Loucy (cell line): Measurements from ENCODE around the gene KRT86.

Source experiments
- H2AFZ ChIP-seq: fragments of 200-600 bp; sonication (generic); 2 replicates; pipeline ENCODE4 v1.6.0; 2016; ENCODE audit warnings: antibody characterized with exemption, mild to moderate bottlenecking, low read length, moderate library complexity
- H3F3A ChIP-seq: fragments of 200-600 bp; 2 replicates; pipeline ENCODE4 v1.6.0; 2016; ENCODE audit warnings: antibody characterized with exemption, low read depth, mild to moderate bottlenecking
- H3K27me3 ChIP-seq: fragments of 200-600 bp; sonication (generic); 2 replicates; pipeline ENCODE4 v1.6.1; 2014; ENCODE audit warnings: low read length, mild to moderate bottlenecking; ENCODE audit not compliant: insufficient read depth, poor library complexity, severe bottlenecking
- H3K36me3 ChIP-seq: fragments of 200-600 bp; sonication (generic); 2 replicates; pipeline ENCODE4 v1.6.1; 2016; ENCODE audit warnings: low read length; ENCODE audit not compliant: insufficient read depth
- H3K4me1 ChIP-seq: fragments of 200-600 bp; sonication (generic); 2 replicates; pipeline ENCODE4 v1.5.1; 2014; ENCODE audit warnings: low read length, mild to moderate bottlenecking; ENCODE audit not compliant: insufficient read depth, poor library complexity, severe bottlenecking
- H3K4me2 ChIP-seq: fragments of 200-600 bp; sonication (generic); 2 replicates; pipeline ENCODE4 v1.6.0; 2014; ENCODE audit warnings: antibody characterized with exemption, low read length, low read depth, mild to moderate bottlenecking; ENCODE audit not compliant: poor library complexity, severe bottlenecking
- H3K4me3 ChIP-seq: fragments of 200-600 bp; sonication (generic); 2 replicates; pipeline ENCODE4 v1.5.1; 2014; ENCODE audit warnings: low read length, mild to moderate bottlenecking, mixed read lengths; ENCODE audit not compliant: poor library complexity, severe bottlenecking
- H3K79me2 ChIP-seq: fragments of 200-600 bp; sonication (generic); 2 replicates; pipeline ENCODE4 v1.6.1; 2014; ENCODE audit warnings: low read length; ENCODE audit not compliant: insufficient read depth
- H3K9ac ChIP-seq: fragments of 200-600 bp; sonication (generic); 2 replicates; pipeline ENCODE4 v1.6.0; 2014; ENCODE audit warnings: mild to moderate bottlenecking, low read depth, low read length, moderate library complexity; ENCODE audit not compliant: poor library complexity, severe bottlenecking
- H3K9me2 ChIP-seq: fragments of 200-600 bp; sonication (generic); replicated peaks from 2 replicates; pipeline ENCODE4 v1.6.1; 2016; ENCODE audit warnings: low read depth, low read length, mixed read lengths
- H3K9me3 ChIP-seq: fragments of 200-600 bp; sonication (generic); 2 replicates; pipeline ENCODE4 v1.6.1; 2014; ENCODE audit warnings: mild to moderate bottlenecking, antibody characterized with exemption, low read length, low read depth; ENCODE audit not compliant: insufficient read depth
- H4K20me1 ChIP-seq: fragments of 200-600 bp; sonication (generic); 2 replicates; pipeline ENCODE4 v1.6.0; 2014; ENCODE audit warnings: antibody characterized with exemption, low read length, mild to moderate bottlenecking; ENCODE audit not compliant: insufficient read depth, poor library complexity, severe bottlenecking
- EZH2phosphoT487 ChIP-seq: fragments of 200-600 bp; IDR thresholded peaks from 2 replicates; pipeline ENCODE4 v1.6.1; 2018; ENCODE audit warnings: antibody characterized with exemption, mild to moderate bottlenecking, moderate library complexity, borderline replicate concordance
- TF ChIP-seq, protein P1 (sequence below): fragments of 200-600 bp; sonication (generic); conservative IDR thresholded peaks from 2 replicates; pipeline ENCODE4 v1.5.1; 2014; ENCODE audit warnings: mild to moderate bottlenecking, antibody characterized with exemption, low read length

The KRT86 gene

GRCh38 chr12:52275686-52276085 lies 1.2 kb downstream of the KRT86 start:
- no peak for TF ChIP-seq EZH2phosphoT487
- Histone ChIP-seq H3K79me2 (no peaks in the 10 kb centered on the region), H4K20me1 (no peaks in the 10 kb centered on the region), H3K4me2 (no peak overlapping the region), H3K4me3 (no peak overlapping the region), H3F3A (no peaks in the 10 kb centered on the region), H3K4me1 (peaks cover 21% of the 10 kb centered on the region), H3K9me2 (no peaks in the 10 kb centered on the region), H3K9me3 (no peaks in the 10 kb centered on the region), H3K36me3 (no peaks in the 10 kb centered on the region), H3K9ac (no peak overlapping the region), H2AFZ (no peak overlapping the region), H3K27me3 (no peaks in the 10 kb centered on the region)

GRCh38 chr12:52277486-52278245 lies 3.2 kb downstream of the KRT86 start:
- H4K20me1 ChIP-seq, result no peaks in the 10 kb centered on the region
- H3F3A ChIP-seq, result no peaks in the 10 kb centered on the region
- no peak overlapping the region for H3K4me3 ChIP-seq
- no peaks in the 10 kb centered on the region for H3K9me3 ChIP-seq
- no peaks in the 10 kb centered on the region for H3K27me3 ChIP-seq
- peak overlapping the region; percentile 11 for H2AFZ ChIP-seq
- TF ChIP-seq, protein P1, sequence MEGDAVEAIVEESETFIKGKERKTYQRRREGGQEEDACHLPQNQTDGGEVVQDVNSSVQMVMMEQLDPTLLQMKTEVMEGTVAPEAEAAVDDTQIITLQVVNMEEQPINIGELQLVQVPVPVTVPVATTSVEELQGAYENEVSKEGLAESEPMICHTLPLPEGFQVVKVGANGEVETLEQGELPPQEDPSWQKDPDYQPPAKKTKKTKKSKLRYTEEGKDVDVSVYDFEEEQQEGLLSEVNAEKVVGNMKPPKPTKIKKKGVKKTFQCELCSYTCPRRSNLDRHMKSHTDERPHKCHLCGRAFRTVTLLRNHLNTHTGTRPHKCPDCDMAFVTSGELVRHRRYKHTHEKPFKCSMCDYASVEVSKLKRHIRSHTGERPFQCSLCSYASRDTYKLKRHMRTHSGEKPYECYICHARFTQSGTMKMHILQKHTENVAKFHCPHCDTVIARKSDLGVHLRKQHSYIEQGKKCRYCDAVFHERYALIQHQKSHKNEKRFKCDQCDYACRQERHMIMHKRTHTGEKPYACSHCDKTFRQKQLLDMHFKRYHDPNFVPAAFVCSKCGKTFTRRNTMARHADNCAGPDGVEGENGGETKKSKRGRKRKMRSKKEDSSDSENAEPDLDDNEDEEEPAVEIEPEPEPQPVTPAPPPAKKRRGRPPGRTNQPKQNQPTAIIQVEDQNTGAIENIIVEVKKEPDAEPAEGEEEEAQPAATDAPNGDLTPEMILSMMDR, result no peak
- TF ChIP-seq EZH2phosphoT487, result no peak
- H3K4me1 ChIP-seq, result peaks cover 21% of the 10 kb centered on the region
- no peaks in the 10 kb centered on the region for H3K36me3 ChIP-seq
- no peaks in the 10 kb centered on the region for H3K9me2 ChIP-seq
- no peaks in the 10 kb centered on the region for H3K79me2 ChIP-seq
- peak overlapping the region; percentile 3 for H3K4me2 ChIP-seq
- peak overlapping the region; percentile 12 for H3K9ac ChIP-seq

GRCh38 chr12:52278575-52279421 lies 4.4 kb downstream of the KRT86 start:
- Histone ChIP-seq H3F3A (no peaks in the 10 kb centered on the region), H3K79me2 (no peaks in the 10 kb centered on the region), H3K9ac (no peak overlapping the region), H3K36me3 (no peaks in the 10 kb centered on the region), H3K4me3 (peak overlapping the region; percentile 30), H3K9me3 (no peaks in the 10 kb centered on the region), H3K9me2 (no peaks in the 10 kb centered on the region), H3K4me1 (peaks cover 21% of the 10 kb centered on the region), H3K4me2 (peak overlapping the region; percentile 58), H4K20me1 (no peaks in the 10 kb centered on the region), H2AFZ (peak overlapping the region; percentile 84), H3K27me3 (no peaks in the 10 kb centered on the region)
- TF ChIP-seq EZH2phosphoT487, result no peak
- TF ChIP-seq, protein P1, result peak; percentile 89
